C4-2B (cell line): ENCODE results near the gene SRPRA.
A peak's percentile ranks its signal among the peaks of the same experiment; 100 is the strongest.

ENCODE experiments used
- H3K27ac ChIP-seq: fragments of 450-650 bp; 2 replicates; pipeline ENCODE4 v1.5.1; 2017
- ZFX ChIP-seq: fragments of 450-650 bp; IDR thresholded peaks from 2 replicates; pipeline ENCODE4 v1.6.1; 2017
- TF ChIP-seq, protein P1 (sequence below): fragments of 450-650 bp; conservative IDR thresholded peaks from 2 replicates; pipeline ENCODE4 v1.5.1; 2017; ENCODE audit warnings: mild to moderate bottlenecking

SRPRA gene

DNA sequence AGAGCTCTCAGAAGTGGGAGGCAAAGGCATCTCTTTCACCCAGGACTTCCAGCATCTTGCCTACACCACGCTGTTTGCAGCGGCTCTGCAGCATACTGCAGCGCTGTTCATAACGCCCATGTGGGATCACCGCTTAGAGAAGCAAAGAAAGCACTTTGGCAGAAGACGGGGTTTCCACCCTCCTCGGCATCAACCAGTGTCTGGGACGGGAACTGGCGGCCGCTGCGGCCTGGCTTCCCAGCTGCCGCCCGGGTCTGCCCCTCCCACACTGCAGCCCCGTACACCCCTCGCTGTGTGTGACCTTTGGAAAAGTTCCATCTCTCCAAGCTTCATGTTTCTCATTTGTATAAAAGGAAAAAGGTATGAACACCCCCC lies 13.7 kb upstream of the SRPRA start:
- TF ChIP-seq, protein P1, sequence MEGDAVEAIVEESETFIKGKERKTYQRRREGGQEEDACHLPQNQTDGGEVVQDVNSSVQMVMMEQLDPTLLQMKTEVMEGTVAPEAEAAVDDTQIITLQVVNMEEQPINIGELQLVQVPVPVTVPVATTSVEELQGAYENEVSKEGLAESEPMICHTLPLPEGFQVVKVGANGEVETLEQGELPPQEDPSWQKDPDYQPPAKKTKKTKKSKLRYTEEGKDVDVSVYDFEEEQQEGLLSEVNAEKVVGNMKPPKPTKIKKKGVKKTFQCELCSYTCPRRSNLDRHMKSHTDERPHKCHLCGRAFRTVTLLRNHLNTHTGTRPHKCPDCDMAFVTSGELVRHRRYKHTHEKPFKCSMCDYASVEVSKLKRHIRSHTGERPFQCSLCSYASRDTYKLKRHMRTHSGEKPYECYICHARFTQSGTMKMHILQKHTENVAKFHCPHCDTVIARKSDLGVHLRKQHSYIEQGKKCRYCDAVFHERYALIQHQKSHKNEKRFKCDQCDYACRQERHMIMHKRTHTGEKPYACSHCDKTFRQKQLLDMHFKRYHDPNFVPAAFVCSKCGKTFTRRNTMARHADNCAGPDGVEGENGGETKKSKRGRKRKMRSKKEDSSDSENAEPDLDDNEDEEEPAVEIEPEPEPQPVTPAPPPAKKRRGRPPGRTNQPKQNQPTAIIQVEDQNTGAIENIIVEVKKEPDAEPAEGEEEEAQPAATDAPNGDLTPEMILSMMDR, result no peak
- TF ChIP-seq ZFX, result no peak
- H3K27ac ChIP-seq, result peak overlapping the region; percentile 85

DNA sequence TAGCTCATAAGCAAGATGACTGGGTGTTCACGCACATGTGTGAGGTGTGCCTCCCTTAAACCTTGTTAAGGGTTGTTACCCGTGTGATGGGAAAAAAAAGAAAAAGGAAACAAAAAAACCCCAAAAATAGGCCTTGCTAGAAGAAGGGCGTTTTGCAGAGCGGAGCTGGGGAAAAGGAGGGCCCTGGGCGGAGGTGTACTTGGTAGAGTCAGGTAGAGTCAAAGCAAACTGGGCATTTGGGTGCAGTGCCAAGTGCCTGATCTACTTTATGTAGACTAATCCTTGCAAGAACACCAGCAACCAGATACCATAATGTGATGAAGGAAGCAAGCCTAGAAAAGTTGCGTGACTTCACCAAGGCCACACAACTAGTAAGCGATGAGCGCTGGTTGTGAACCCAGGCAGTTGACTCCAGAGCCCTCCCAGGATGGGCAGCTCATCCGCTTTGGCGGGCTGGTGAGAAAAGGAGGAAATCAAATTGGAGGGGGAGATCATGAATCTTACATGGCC lies 13.0 kb upstream of the SRPRA start:
- no peak overlapping the region; the same call in 1 of the 2 replicates for H3K27ac ChIP-seq
- no peak for TF ChIP-seq ZFX
- TF ChIP-seq, protein P1, result no peak

DNA sequence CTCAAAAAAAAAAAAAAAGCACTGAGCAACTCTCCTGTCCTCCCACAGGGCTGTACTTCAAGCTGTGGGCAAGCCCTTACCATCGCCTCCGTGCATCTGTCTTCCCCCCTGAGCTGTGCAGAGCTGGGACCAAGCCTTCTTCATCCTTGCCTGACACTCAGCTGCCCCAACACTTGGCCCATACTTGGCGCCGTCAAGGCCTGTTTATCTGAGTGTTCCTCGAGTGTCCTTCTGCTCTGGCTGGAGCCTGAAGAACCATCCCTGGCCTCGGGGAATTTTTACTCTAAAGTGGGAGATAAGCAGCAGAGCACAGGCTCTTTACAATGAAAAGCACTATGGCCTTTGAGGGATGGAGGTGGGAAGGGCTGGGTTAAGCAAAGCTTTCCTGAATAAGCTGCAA lies 12.6 kb upstream of the SRPRA start:
- TF ChIP-seq ZFX, result no peak
- TF ChIP-seq, protein P1, result no peak
- H3K27ac ChIP-seq, result no peak overlapping the region

DNA sequence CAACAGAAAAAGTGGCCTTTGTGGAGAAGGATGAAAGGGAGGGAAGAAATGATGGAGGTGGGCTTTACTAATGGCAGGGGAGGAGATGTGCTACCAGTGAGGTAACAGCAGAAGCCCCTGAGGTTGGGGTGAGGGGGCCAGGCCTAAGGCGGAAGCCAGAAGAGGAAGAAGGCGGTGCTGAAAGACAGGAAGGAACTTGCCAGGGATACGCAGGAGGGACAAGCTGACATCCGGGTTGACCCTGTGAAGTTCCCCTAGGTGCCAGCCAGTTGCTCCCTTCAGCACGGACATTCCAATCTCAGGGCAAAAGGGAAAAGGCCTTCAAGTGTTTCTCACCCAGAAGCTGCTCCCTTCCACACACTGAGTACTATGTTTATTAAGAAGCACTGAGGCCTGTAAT lies 11.9 kb upstream of the SRPRA start:
- no peak overlapping the region for H3K27ac ChIP-seq

DNA sequence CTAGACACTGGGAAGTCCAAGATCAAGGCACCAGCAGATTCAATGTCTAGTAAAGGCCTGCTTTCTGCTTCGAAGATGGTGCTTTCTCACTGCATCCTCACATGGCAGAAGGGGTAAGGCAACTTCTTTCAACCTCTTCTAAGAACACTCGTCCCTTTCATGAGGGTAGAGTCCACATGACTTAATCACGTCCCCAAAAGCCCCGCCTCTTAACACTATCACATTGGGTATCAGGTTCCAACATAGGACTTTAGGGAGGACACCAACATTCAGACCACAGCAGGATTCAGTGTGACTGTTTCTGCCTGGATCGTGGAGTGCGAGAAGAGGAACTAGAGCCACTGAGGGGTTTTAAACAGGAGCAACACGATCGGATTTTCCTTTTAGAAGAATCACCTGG lies 10.5 kb upstream of the SRPRA start:
- H3K27ac ChIP-seq, result no peak overlapping the region
- TF ChIP-seq ZFX, result no peak
- TF ChIP-seq, protein P1, result no peak

More for the DNA sequence above, 11.9 kb upstream of the SRPRA start:
- TF ChIP-seq, protein P1, result no peak
- TF ChIP-seq ZFX, result no peak

DNA sequence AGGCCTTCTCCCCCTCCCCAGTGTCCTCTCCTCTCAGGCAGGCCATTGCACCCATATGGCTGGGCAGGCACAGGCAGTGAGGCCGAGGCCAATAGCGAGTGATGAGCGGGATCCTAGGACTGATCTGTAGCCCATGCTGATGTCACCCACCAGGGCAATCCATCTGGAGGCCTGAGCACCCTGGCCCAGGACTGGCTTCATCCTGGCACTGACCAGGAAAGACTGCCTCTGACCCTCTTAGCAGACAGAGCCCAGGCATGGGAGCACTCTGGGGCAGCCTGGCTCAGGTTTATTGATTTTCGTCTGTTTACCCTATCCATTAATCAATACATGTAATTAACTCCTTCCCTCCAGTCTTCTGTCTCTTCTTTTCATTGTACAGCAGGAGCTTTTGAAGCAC lies 9.1 kb upstream of the SRPRA start:
- no peak overlapping the region for H3K27ac ChIP-seq
- TF ChIP-seq ZFX, result no peak
- TF ChIP-seq, protein P1, result no peak

DNA sequence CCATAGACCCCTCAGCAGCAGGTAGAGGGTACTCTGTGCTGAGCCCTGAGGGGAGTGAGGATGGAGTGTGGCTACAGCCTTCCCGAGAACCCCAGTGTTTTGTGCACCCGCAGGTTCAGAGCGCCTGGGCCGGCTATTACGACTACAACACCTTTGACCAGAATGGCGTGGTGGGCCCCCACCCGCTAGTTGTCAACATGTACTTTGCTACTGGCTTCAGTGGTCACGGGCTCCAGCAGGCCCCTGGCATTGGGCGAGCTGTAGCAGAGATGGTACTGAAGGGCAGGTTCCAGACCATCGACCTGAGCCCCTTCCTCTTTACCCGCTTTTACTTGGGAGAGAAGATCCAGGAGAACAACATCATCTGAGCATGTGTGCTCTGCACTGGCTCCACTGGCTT lies 8.6 kb upstream of the SRPRA start:
- no peak overlapping the region for H3K27ac ChIP-seq
- no peak for TF ChIP-seq ZFX
- TF ChIP-seq, protein P1, result no peak
